Limb (tissue), 2 donors: Measurements from ENCODE around the gene LPAR3.
"Not testable (repeated sequence)": the region's sequence is repeated elsewhere in the genome, so short reads cannot be mapped to it uniquely, and the experiment has no call there.

Source experiments
- DNase-seq, 2 donors: peaks; one replicate each; pipeline ENCODE4 v3.0.0-alpha.2; 2016; ENCODE audit errors: extremely low spot score in 2 of 2

LPAR3 gene

GRCh38 chr1:84902727-84903126 is 9.7 kb upstream of the LPAR3 start:
- not testable (repeated sequence) for DNase-seq

GRCh38 chr1:84899969-84900368 is 7.0 kb upstream of the LPAR3 start:
- no peak for DNase-seq

DNA sequence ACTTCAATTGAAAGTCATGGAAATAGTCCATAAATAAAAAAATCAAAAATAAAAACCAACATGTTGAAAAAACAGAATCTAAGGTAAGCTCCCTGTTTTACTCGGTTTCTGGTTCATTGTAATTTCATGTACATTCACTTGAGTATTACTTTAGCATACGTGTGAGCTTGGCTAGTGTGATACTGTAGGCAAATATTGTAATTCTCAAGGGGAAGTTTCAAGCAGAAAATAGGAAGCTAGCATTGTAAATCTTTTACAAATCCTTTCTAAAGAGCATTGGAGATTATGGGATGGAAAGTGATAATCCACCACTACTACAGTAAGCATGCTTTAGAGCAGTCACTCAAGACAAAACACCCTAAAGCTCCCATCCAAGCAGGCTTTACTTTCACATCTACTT is 3.3 kb upstream of the LPAR3 start:
- no peak for DNase-seq

DNA sequence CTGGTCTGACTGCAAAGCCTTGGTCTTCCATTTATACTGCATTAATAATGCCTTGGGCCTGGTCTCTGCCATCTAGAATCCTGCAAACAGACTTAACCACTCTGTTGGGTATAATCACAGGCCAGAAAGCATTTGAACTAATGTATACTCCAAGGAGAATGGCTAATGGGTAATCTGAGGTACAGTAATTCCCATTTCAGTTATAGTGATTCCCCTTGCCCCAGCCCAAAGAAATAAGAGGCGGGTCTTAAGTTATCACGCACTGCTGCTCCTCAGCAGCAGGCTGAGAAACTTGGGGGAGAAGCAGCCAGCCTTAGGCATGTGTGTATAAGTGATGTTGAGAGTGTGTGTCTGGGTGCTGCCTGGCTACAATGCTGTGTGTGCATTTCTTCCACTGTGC is 2.4 kb downstream of the LPAR3 start:
- DNase-seq, result no peak

GRCh38 chr1:84889437-84889836 is 3.6 kb downstream of the LPAR3 start:
- DNase-seq, result no peak

GRCh38 chr1:84888753-84889152 is 4.3 kb downstream of the LPAR3 start:
- no peak for DNase-seq

DNA sequence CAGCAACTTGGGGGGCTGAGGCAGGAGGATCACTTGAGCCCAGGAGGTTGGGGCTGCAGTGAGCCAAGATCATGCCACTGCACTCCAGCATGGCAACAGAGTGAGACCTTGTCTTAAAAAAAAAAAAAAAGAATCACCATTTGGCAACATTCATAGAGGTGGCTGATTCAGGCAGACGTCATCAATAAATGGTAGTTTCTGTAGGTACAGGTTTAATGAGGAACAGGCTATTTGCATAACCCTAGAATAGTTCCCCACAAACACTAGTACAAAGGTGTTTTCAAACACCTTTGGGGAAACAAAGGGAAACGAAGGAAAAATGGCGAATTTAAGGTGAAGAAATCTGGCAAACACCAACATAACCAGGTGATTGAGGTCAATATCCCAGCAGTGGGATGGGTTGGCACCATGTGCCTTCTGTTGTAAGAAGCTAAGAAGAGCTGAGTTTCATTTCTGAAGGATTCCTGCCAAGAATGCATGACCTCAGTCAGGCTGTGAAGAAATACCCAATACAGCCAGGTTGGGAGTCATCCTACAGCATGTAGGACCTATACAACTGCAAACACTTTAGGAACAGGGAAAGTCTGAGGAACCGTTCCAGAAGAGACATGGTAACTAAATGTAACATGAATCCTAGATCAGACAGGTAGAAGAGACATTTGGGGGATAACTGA is 5.6 kb downstream of the LPAR3 start:
- no peak for DNase-seq

GRCh38 chr1:84885469-84885868 is 7.5 kb downstream of the LPAR3 start:
- no peak for DNase-seq

- no peak for DNase-seq
These were observed 8.2 kb downstream of the LPAR3 start for GRCh38 chr1:84884671-84885389.

DNA sequence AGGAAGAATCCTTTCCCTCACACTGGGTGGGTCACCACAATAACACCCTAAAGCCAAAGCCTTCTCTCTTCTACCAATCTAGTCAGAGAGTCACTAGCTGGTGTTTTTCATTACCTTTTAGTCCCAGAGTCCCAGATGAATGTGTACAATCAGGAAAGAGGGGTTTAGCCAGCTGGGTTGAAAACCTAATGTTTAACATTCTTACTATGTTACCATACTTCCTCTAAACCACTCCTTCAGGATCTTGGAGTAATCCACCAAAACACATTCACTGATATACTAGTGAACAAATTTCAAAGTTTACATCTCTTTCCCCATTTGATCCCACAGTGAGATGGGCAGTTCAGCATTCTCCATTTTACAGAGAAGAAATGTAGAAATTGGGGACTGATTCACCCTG is 9.7 kb downstream of the LPAR3 start:
- DNase-seq, result no peak

DNA sequence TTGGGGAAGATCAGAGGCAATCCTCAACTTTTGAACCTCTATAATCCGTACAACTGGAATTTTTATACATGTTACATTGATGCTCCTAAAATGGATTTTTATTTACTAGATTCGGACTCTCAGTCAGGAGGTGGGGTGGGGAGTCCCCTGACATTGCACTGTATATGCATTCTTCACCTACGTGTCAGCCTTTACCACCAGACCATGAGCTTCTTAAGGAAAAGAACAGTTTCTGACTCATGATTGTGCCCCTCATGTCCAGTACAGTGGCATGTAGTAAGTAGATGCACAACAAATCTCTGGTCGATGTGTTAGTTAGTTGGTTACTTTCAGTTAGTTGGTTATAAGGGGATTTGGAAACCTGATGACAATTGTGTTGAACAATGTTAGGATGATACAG is 15.4 kb downstream of the LPAR3 start:
- DNase-seq, result no peak

GRCh38 chr1:84876353-84876752 is 16.7 kb downstream of the LPAR3 start:
- no peak for DNase-seq

- DNase-seq, result no peak
These were observed 19.6 kb downstream of the LPAR3 start for GRCh38 chr1:84873366-84873765.

DNA sequence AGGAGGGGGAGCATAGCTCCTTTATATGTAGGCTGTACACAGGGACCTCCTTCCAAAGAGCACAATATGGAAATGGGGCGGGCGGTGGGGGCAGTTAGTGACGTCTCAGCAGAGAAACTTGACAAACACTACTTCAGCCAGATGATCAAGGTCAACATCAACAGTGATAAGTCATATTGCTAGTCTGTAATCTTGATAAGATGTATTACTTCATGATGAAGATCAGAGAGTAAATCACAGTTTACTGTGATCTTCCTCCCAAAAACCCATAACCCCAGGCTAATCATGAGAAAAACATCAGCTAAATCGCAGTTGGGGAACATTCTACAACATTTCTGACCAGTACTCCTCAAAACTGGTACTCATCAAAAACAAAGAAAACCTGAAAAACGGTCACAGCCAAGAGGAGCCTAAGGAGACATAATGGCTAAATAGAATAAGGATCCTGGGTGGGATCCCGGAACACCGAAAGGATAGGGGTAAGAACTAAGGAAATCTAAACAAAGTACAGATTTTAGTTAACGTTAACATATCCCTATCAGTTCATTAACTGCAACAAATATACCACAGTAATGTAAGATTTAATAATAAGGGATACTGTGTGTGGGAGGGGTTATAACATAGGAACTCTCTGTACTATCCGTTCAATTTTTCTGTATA is 20.2 kb downstream of the LPAR3 start:
- DNase-seq, result no peak

- no peak for DNase-seq
These were observed 21.8 kb downstream of the LPAR3 start for GRCh38 chr1:84871181-84871580.

DNA sequence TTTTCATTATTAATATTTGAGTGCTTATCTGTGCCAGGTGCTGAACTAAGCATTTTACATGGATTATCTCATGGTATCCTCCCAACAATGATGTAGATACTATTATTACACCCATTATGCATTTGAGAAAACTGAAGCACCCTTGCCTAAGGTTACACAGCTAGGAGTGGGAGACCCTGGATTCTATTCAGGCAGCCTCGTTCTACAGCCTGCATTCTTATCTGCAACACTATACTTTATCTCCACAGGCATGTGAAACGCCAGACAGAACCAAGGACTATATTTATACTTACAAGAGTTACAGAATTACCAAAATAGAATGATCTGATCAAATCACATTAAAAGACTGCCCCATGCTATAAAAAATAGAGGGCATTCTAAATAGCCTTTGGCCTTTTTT is 22.4 kb downstream of the LPAR3 start:
- no peak for DNase-seq

- no peak for DNase-seq
These were observed 23.3 kb downstream of the LPAR3 start for GRCh38 chr1:84869720-84870119.

DNA sequence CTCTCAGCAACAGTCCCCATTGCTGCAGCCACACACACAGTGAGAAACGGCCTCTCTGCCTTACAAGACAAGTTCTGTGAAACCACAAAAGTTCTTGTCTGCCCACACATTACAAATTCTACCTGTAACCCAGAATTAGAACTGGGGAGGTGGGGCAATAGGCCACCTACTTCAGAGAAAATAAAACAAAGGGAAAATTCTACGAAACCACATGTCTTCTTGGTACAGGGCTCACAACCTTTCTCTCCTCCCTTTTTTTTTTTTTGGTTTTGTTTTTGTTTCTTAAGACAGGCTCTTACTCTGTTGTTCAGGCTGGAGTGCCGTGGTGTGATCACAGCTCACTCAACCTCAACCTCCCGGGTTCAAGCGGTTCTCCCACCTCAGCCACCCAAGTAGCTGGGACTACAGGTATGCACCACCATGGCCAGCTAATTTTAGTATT is 30.2 kb downstream of the LPAR3 start:
- no peak for DNase-seq

DNA sequence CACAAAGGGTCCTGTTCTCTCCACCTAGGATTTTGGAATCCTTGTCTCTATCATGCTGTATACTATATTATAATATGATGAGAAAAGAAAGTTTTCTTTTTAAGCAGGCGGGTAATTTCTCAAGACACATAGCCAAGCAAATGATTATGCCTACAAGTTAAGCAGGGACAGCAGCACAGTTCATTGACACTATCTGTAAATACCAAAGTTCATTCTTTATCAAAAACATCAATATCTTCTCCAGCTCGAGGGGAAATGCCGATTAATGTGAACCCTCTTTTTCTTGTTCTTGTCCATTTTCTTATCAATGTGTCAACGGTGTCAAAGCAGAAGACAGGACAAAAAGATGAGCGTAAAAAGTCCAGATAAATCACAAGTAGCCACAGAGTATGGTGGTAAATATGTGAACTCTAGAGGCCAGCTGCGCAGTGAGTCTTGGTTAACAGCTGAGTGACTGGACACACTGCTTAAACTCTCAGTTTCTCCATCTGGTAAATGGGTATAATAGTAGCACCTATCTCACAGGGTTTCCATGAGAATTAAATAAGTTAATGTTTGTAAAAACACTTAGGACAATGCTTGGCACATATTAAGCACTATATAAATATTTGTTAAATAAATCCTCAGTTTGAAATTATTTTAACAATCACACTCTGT is 30.9 kb downstream of the LPAR3 start:
- DNase-seq, result no peak

GRCh38 chr1:84861516-84861915 is 31.5 kb downstream of the LPAR3 start:
- no peak for DNase-seq

- no peak for DNase-seq
These were observed 33.1 kb downstream of the LPAR3 start for GRCh38 chr1:84859866-84860265.

DNA sequence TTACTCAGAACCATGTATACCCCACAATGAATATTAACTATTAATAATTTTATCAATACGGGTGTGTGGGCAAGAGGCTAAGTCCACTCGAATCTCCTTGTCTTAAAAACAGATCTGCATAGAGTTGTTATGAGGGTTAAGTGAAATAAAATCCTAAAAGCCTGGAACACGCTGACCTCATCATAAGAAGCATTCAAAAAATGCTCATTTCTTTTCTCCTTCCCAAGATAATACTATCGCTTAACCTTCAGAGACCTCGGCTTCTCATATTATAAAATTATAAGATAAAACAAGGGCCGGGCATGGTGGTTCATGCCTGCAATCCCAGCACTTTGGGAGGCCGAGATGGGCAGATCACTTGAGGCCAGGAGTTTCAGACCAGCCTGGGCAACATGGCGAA is 35.1 kb downstream of the LPAR3 start:
- no peak for DNase-seq
